Right cardiac atrium (tissue), 5 donors: Measurements from ENCODE around the gene RTTN. TPM values are rescaled to one million over a fixed set of nuclear protein-coding genes. Genes with fewer than 3 reads are reported as not detected.
A peak's percentile ranks its signal among the peaks of the same experiment; 100 is the strongest.
"Not testable (repeated sequence)": the region's sequence is repeated elsewhere in the genome, so short reads cannot be mapped to it uniquely, and the experiment has no call there.

ENCODE experiments used
- ATAC-seq, 2 donors: fragments of 200-7000 bp; cut with Tn5 transposase; one replicate each; pipeline versions ENCODE4 v1.8.0 to v1.9.1; 2020; ENCODE audit warnings: moderate library complexity in 2 of 2, mild to moderate bottlenecking in 1 of 2
- DNase-seq, 3 donors: peaks; one replicate each; pipeline ENCODE4 v3.0.0-alpha.2; 2020
- H3K27ac ChIP-seq: one replicate; pipeline ENCODE4 v1.5.1; 2013; ENCODE audit warnings: mild to moderate bottlenecking, low read length, control low read depth, moderate library complexity
- H3K27me3 ChIP-seq: one replicate; pipeline ENCODE4 v1.6.1; 2013; ENCODE audit not compliant: control insufficient read depth, insufficient read depth
- H3K4me1 ChIP-seq: one replicate; pipeline ENCODE4 v1.6.1; 2013; ENCODE audit warnings: low read length; ENCODE audit not compliant: control insufficient read depth, insufficient read depth
- H3K4me3 ChIP-seq: one replicate; pipeline ENCODE4 v1.5.1; 2013; ENCODE audit warnings: low read length, control low read depth
- H3K9me3 ChIP-seq: one replicate; pipeline ENCODE4 v1.6.1; 2013; ENCODE audit warnings: low read length; ENCODE audit not compliant: control insufficient read depth
- WGBS: extraction: QIAGEN DNeasy Blood & Tissue Kit; methylation state at CpG from one replicate; pipeline ENCODE4 v1.1.7; 2013; 5-methylcytosine and 5-hydroxymethylcytosine counted together
- intact Hi-C, 4 donors: fragments of 100-400 bp; cut with DNase I; formaldehyde crosslinking; loops; one replicate each; pipeline versions ENCODE4 v1.11.0 to v1.14.0; 2022 to 2023
- long read RNA-seq, 4 donors: library from polyadenylated mRNA; unstranded; transcript quantifications; one replicate each; pipeline ENCODE4 v2.0.0, GENCODE V29; 2020 to 2021
- polyA plus RNA-seq: library from polyadenylated mRNA; stranded (reverse); fragments of 200-250 nt; gene quantifications from one replicate; pipeline ENCODE4 v1.2.3, GENCODE V29; 2013
- total RNA-seq, 4 donors: library from RNA; stranded (reverse); fragmentation: NEBNext Ultra II Directional; extraction: Animal tissue kit (Norgen Biotek cat#: 25700); gene quantifications; one replicate each; pipeline ENCODE4 v1.2.1, GENCODE V29; 2021
- donor health status: healthy with polysubstance abuse.
- donor health status: DM: no; HTN: yes; CAD: no.
- donor health status: DM: no; HTN: no; CAD: no.
- donor health status: DM: no; HTN: yes; CAD: no; lungs with severe emphysema.
- donor health status: DM: yes; HTN: yes; CAD: no.

Gene RTTN, protein sequence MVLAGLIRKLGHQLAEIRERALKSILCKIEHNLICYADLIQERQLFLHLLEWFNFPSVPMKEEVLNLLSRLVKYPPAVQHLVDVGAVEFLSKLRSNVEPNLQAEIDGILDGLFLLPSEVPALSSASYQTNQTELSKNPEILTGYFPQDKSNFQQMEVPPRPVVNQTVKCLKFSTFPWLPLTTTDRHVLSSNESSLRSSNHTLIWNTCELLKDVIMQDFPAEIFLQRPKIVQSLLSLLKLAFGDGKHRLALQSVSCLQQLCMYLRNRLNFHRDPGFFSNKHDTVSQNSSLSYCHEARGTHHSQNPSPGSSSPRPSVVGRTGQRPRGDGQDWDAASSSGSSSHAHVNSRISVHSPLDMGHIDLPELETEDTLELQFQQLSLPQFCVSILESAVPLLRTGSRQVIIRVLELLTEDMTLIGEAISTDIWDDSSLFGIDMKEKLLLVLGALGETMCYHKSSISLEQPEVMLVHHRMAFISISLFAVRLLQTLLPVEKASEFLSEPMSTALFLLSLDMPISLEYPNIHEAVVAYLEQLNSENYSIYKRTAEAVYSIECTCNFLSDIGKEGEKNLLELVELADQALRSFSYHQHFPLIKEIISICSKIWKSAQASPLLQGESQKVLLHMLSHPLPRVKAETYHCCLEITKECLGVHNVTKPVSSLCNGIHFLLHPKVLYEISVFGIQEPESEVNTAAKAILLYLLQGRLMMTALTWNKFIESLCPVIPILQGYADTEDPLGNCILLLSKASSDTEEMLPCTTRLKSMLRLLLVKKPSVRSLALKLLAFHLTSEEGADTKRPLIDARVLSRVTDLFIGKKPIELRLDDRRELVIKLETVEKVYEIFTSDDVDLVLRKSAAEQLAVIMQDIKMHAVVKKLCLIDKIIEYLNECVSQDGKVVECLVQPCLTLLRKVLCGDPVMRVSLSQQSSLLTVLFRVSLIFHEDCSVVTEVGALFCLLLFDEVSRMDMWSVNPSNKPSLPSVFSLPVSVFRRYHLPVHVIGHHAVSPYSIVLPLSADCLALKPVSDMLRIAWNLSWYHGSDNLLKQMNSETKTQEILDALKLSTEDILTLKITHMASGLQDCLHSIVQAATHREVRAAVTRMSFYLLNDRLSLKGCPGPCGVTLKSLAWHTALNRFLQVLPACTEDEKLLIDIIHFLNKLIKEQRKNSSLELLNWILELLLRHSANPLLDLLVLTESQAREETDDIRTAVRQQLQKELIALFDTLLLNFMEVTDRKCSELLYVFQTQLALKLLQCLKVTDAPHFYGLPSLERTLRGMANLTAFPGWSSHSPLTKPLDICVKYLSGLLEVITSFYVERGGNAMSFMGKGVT (N-terminal part only)
- 1 to 10 TPM; 6.6 to 7.9 (median 7.4) TPM for total RNA-seq
- polyA plus RNA-seq, result 3.8 TPM
- long read RNA-seq, donor 1, partial matches to known transcripts, result 2 of 2 reads
- long read RNA-seq, donor 1, other reads (novel, unspliced or antisense), result 0 of 2 reads
- long read RNA-seq, donor 2, partial matches to known transcripts, result 2 of 2 reads
- long read RNA-seq, donor 2, other reads (novel, unspliced or antisense), result 0 of 2 reads
- long read RNA-seq, donor 3, partial matches to known transcripts, result 2 of 3 reads
- long read RNA-seq, donor 3, other reads (novel, unspliced or antisense), result 1 of 3 reads
- long read RNA-seq, donor 4, partial matches to known transcripts, result 1 of 1 reads
- long read RNA-seq, donor 4, other reads (novel, unspliced or antisense), result 0 of 1 reads

- intact Hi-C loops, result loop anchor here in 3 of 4 donors (10.0 kb wide), 1 partner anchor 89 kb away; no protein-coding TSS in a partner anchor
- Histone ChIP-seq H3K9me3 (no peaks in the 10 kb centered on the region), H3K4me3 (peak within 1 kb of the TSS; percentile 85), H3K4me1 (no peaks in the 10 kb centered on the region), H3K27ac (peak within 1 kb of the TSS; percentile 98), H3K27me3 (no peaks in the 10 kb centered on the region)
- WGBS, result under 1% methylated on average over 78 of the region's 78 CpGs
- ATAC-seq (peak; percentile 100), DNase-seq (peak; percentile 96 to 98 (median 98))
Observed at GRCh38 chr18:70205421-70206397, at the start of gene RTTN. Gene RTTN (minus strand): TSS chr18:70205687. CDS start chr18:70205658, 29 bp downstream.

- no peaks in the 10 kb centered on the region for H3K27me3 ChIP-seq
- ATAC-seq (no peak), DNase-seq (no peak)
- no peak overlapping the region for H3K27ac ChIP-seq
- H3K4me3 ChIP-seq, result no peak overlapping the region
- H3K9me3 ChIP-seq, result no peaks in the 10 kb centered on the region
- WGBS, result 86% methylated on average over 12 of the region's 12 CpGs
- intact Hi-C loops, result no loop called here
- no peaks in the 10 kb centered on the region for H3K4me1 ChIP-seq
Observed at GRCh38 chr18:70250781-70251180, 45.3 kb upstream of the RTTN start.

- H3K4me3 ChIP-seq, ATAC-seq, DNase-seq, H3K9me3 ChIP-seq, intact Hi-C loops, H3K4me1 ChIP-seq, H3K27me3 ChIP-seq, H3K27ac ChIP-seq: not testable (repeated sequence)
- WGBS, result 96% methylated on average over 18 of the region's 18 CpGs
Observed at GRCh38 chr18:70249861-70250260, 44.4 kb upstream of the RTTN start.

GRCh38 chr18:70249118-70249517 lies 43.6 kb upstream of the RTTN start:
- no peaks in the 10 kb centered on the region for H3K27me3 ChIP-seq
- no peak for ATAC-seq
- intact Hi-C loops, result no loop called here

DNA sequence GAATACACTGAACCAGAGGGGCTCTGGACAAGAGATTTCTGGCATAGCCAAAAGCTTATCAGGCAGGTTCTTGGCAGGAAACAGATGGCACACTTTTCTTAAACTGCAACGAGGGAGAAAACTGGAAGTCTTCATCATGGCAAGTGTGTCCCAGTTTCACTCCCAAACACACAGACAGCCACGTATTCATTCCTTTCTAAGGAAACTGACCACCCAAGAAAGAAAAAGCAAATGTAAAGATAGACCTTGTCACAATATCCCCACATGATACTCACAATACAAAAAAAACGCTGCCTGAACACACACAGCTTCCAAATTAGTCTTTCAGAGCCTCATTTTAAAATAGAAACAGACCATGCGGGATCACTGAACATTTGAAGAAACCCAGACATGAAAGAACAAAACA lies 40.6 kb upstream of the RTTN start:
- 4% methylated on average over 4 of the region's 4 CpGs for WGBS
- Histone ChIP-seq H3K27ac (no peak overlapping the region), H3K4me1 (no peaks in the 10 kb centered on the region), H3K27me3 (no peaks in the 10 kb centered on the region), H3K4me3 (no peak overlapping the region), H3K9me3 (no peaks in the 10 kb centered on the region)
- intact Hi-C loops, result no loop called here
- ATAC-seq (no peak), DNase-seq (no peak)

More at GRCh38 chr18:70249118-70249517, 43.6 kb upstream of the RTTN start:
- no peaks in the 10 kb centered on the region for H3K9me3 ChIP-seq
- H3K4me3 ChIP-seq, result no peak overlapping the region
- 84% methylated on average over 5 of the region's 5 CpGs for WGBS
- DNase-seq, result no peak
- H3K4me1 ChIP-seq, result no peaks in the 10 kb centered on the region
- H3K27ac ChIP-seq, result no peak overlapping the region

DNA sequence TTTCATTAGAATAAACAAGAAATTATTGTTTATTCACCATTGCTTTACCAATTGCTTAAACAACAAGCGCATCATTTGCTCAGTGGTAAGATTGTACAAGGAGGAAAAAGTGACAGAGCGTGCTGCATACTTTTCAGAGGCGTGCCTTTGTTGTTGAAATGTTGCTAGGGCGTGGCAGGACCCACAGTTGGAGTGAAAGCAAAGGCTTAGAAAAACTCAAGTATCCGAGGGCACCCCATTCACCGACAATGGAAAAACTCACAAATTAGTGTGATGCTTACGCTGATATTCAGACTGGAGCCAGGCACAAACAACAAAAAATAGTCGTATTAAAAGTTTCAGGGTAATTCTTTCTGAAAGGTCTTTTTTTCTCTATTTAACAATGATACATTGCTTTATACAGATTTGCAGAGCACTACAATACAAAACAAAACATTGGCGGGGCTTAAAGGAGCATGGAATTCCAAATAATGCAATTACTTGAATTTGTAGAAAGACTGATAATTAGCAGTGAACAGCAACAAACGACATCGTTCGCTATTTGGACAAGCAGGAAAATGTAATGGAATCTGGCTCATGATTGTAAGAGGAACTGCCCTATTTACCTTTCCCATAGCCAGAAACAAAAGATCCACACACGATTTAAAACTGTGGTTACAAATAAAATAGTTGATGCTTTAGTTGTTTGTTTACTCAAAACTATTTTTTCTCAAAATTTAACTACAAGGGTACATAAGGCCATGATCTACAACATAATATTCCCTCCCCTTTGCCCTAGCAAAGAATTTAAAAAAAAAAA lies 37.8 kb upstream of the RTTN start:
- Histone ChIP-seq H3K4me3 (no peak overlapping the region), H3K27ac (no peak overlapping the region), H3K4me1 (no peaks in the 10 kb centered on the region), H3K27me3 (no peaks in the 10 kb centered on the region), H3K9me3 (no peaks in the 10 kb centered on the region)
- intact Hi-C loops, result no loop called here
- 71% methylated on average over 13 of the region's 13 CpGs for WGBS
- DNase-seq (no peak), ATAC-seq (peak in 1 of 2 donors; percentile 88)

DNA sequence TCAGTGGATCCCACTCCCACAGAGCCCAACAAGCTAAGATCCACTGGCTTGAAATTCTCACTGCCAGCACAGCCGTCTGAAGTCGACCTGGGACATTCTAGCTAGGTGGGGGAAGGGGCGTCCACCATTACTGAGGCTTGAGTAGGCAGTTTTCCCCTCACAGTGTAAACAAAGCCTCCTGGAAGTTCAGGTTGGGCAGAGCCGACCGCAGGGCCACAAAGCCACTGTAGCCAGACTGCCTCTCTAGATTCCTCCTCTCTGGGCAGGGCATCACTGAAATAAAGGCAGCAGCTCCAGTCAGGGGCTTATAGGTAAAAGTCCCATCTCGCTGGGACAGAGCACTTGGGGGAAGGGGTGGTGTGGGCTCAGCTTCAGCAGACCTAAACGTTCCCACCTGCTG lies 31.4 kb upstream of the RTTN start:
- intact Hi-C loops, H3K9me3 ChIP-seq, ATAC-seq, H3K4me3 ChIP-seq, H3K4me1 ChIP-seq, H3K27ac ChIP-seq, DNase-seq, H3K27me3 ChIP-seq: not testable (repeated sequence)
- 78% methylated on average over 7 of the region's 7 CpGs for WGBS

DNA sequence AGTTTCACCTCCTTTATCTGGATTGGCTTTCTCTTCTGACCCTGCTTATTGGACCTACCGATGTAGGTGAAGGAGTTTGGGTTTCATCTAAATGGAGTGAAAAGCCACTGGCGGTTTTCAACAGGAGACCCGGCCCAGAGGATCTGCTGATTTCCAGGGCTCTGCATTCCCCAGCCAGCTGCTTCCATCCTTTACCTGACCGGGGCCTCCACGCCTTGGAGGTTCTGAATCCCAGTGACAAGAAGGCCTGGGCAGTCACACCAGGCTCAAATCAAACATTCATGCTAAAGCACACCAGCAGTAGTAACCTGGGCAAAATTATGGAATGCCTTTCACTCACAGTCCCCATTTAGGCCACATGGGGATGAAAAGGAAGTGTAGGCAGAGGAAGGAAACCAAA lies 30.0 kb upstream of the RTTN start:
- intact Hi-C loops, result no loop called here
- 91% methylated on average over 5 of the region's 5 CpGs for WGBS
- H3K9me3 ChIP-seq, result no peaks in the 10 kb centered on the region
- peaks cover 6% of the 10 kb centered on the region for H3K4me1 ChIP-seq
- H3K27ac ChIP-seq, result peak overlapping the region; percentile 11
- no peak for DNase-seq
- ATAC-seq, result no peak
- H3K27me3 ChIP-seq, result no peaks in the 10 kb centered on the region
- no peak overlapping the region for H3K4me3 ChIP-seq
